Naive B cell (primary cell): ENCODE measurements around the gene ORM1. TPM values are rescaled to one million over a fixed set of nuclear protein-coding genes. Genes with fewer than 3 reads are reported as not detected.

Experiments
- ATAC-seq, 2 donors: fragments of 150-1000 bp; cut with Tn5 transposase; 2 replicates each; pipeline ENCODE4 v1.10.0; 2021; ENCODE audit warnings: low read depth in 2 of 2, mild to moderate bottlenecking in 2 of 2, moderate library complexity in 2 of 2
- DNase-seq: peaks from one replicate; pipeline ENCODE4 v3.0.0; 2022
- H3K27ac Mint-ChIP-seq, 6 donors: one replicate each; pipeline ENCODE4 v1.8.0; 2020 to 2022; ENCODE audit warnings: mild to moderate bottlenecking in 6 of 6, mixed read lengths in 6 of 6, moderate library complexity in 5 of 6, inconsistent platforms in 2 of 6
- H3K27me3 Mint-ChIP-seq, 3 donors: one replicate each; pipeline ENCODE4 v1.8.0; 2021 to 2022; ENCODE audit warnings: mixed read lengths in 3 of 3, mild to moderate bottlenecking in 1 of 3
- H3K36me3 Mint-ChIP-seq, 2 donors: one replicate each; pipeline ENCODE4 v1.8.0; 2020 to 2022; ENCODE audit warnings: mixed read lengths in 2 of 2, inconsistent platforms in 1 of 2, mild to moderate bottlenecking in 1 of 2
- H3K4me1 Mint-ChIP-seq, 3 donors: one replicate each; pipeline ENCODE4 v1.8.0; 2020 to 2022; ENCODE audit warnings: mixed read lengths in 3 of 3, inconsistent platforms in 1 of 3, mild to moderate bottlenecking in 1 of 3, moderate library complexity in 1 of 3
- H3K4me3 Mint-ChIP-seq, 8 donors: one replicate each; pipeline ENCODE4 v1.8.0; 2020 to 2022; ENCODE audit warnings: mild to moderate bottlenecking in 8 of 8, mixed read lengths in 8 of 8, moderate library complexity in 8 of 8, inconsistent platforms in 2 of 8
- H3K9me3 Mint-ChIP-seq, 7 donors: one replicate each; pipeline ENCODE4 v1.8.0; 2020 to 2022; ENCODE audit warnings: mixed read lengths in 7 of 7, mild to moderate bottlenecking in 5 of 7, inconsistent platforms in 2 of 7, moderate library complexity in 1 of 7
- polyA plus RNA-seq, 6 donors: library from polyadenylated mRNA; unstranded; fragments of 300-500 nt; fragmentation: Illumina TruSeq; gene quantifications; one replicate each; pipeline ENCODE4 v1.2.3, GENCODE V29; 2021; ENCODE audit warnings: low read depth in 6 of 6

Gene ORM1
- polyA plus RNA-seq, 6 donors from 2014 or later, result not detected

DNA sequence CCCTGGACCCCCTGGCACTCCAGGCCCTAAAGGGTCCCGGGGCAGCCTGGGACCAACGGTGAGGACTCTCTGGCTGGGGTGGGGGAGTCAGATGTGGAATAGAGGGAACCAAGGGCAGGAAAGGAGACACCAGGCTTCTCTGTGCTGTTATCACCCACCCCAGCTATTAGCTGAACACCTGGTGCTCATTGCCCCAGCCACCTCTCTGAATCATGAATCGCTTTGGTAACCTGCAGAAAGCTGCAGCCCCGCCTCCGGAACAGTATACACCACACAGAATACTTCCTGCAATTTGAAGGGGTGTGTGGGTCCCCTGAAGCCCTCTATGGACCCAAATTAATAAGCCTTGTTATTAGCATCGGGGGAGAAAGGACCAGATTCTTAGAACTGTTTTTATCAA lies 40.4 kb upstream of the ORM1 start:
- ATAC-seq (no peak), DNase-seq (no peak)
- Mint-ChIP-seq H3K4me3 (no peak overlapping the region), H3K4me1 (no peaks in the 10 kb centered on the region), H3K36me3 (no peaks in the 10 kb centered on the region), H3K27ac (no peak overlapping the region), H3K27me3 (peaks cover 0 to 10% (median 5%) of the 10 kb centered on the region in 3 donors), H3K9me3 (peaks cover 0 to 8% (median 0%) of the 10 kb centered on the region in 7 donors)

- Mint-ChIP-seq H3K36me3 (no peaks in the 10 kb centered on the region), H3K9me3 (peaks cover 0 to 6% (median 0%) of the 10 kb centered on the region in 7 donors), H3K27me3 (peaks cover 0 to 10% (median 5%) of the 10 kb centered on the region in 3 donors), H3K4me3 (no peak overlapping the region), H3K27ac (peak overlapping the region in 2 of 6 donors; percentile 33 to 47), H3K4me1 (no peaks in the 10 kb centered on the region)
- no peak for ATAC-seq
- no peak for DNase-seq
Measured at GRCh38 chr9:114282926-114283325, 40.0 kb upstream of the ORM1 start.

DNA sequence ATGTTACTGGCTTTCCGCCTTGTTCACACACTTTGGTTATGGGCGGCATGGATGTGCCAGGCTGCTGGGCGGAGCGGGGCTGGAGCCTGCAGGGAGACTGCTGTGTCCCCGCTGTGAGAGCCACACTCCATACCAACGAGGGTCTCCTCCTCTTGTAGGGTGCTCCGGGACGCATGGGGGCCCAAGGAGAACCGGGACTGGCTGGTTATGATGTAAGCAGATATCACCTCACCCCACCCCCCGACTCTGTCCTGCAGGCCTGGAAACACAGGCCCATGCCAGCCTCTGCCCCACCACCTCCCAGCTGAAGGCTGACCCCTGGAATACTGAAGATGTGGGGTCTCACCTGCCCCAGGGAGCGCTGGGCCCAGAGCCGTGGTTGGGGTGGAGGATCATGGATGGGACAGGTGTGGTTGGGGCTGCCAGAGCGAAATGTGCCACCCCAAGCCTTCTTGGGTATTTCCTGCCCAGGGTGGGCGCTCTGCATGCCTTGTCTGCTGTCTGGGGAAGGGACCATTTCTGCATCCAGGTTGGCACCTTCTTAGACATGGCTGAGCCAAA lies 39.3 kb upstream of the ORM1 start:
- Mint-ChIP-seq H3K4me1 (no peaks in the 10 kb centered on the region), H3K27me3 (peaks cover 0 to 10% (median 5%) of the 10 kb centered on the region in 3 donors), H3K9me3 (no peaks in the 10 kb centered on the region), H3K27ac (peak overlapping the region in 1 of 6 donors; percentile 54), H3K36me3 (no peaks in the 10 kb centered on the region), H3K4me3 (no peak overlapping the region)
- ATAC-seq, result no peak
- no peak for DNase-seq

DNA sequence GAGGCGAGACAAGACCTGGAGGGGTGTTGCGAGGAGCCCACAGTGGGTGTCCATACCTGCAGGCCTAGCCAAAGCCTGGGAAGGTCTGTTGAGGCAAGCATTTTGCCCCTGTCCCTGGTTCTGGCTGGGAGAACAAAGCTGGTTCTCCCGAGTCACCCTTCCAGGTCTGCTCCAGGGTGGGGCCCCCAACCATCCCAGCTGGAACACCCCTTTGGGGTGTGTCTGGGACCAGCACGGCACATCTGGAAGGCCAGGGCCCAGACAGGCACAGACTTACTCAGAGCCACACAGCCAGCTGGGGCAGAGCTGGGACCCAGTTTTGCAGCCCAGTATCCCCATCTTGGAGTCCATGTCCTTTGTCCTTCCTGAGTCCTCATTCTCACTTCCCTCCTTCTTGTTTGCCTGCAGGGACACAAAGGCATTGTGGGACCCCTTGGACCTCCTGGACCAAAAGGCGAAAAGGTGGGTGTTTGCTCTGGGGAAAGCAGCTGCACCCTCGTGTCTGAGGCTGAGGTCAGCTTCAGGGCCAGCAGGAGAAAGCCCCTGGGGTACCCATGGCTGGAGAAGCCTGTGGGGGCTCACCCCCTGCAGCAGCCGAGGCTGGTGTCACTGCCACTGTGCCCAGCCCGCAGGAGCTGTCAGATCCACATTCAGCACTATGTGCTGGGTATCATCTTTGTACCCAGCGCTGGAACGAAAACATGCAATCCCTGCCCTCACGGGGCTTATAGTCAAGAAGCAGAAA lies 38.4 kb upstream of the ORM1 start:
- DNase-seq (no peak), ATAC-seq (no peak)
- Mint-ChIP-seq H3K27me3 (peaks cover 0 to 10% (median 5%) of the 10 kb centered on the region in 3 donors), H3K9me3 (no peaks in the 10 kb centered on the region), H3K4me3 (no peak overlapping the region), H3K36me3 (no peaks in the 10 kb centered on the region), H3K27ac (no peak overlapping the region), H3K4me1 (no peaks in the 10 kb centered on the region)

DNA sequence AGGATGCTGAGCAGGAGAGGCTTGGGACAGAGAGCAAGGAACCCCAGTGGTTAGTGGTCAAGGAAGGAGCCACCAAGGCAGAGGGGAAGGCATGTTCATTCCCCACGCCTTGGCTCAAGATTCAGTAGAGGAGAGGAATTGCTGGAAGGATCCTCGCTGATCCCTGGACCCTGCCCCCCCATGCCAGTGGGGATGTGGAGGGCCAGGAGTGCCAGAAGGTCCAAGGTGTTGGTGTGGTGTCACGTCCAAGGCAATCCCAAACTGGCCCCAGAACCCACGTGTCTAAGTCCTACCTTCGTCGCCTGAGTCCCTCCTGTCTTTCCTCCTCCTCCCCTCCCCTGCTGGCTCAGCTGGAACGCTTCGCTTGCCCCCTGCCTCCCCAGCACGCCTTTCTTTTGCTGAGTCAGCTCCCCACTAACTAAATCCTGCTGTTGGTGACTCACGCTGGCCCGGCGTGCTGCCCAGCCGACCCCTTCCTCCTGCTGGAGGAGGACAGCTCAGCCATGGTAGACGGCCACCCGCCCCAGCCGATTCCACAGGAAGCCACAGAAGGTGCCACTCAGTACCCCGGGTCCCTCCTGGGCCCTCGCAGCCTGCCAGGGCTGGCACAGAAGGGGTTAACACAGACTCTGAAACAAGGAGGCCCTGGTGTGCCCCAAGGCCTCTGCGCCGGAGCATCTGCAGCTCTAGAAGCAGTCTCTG lies 37.6 kb upstream of the ORM1 start:
- no peak overlapping the region for H3K4me3 Mint-ChIP-seq
- no peaks in the 10 kb centered on the region for H3K36me3 Mint-ChIP-seq
- peaks cover 0 to 10% (median 5%) of the 10 kb centered on the region in 3 donors for H3K27me3 Mint-ChIP-seq
- ATAC-seq, result no peak
- H3K4me1 Mint-ChIP-seq, result no peaks in the 10 kb centered on the region
- peak overlapping the region in 1 of 6 donors; percentile 33 for H3K27ac Mint-ChIP-seq
- H3K9me3 Mint-ChIP-seq, result no peaks in the 10 kb centered on the region
- no peak for DNase-seq

DNA sequence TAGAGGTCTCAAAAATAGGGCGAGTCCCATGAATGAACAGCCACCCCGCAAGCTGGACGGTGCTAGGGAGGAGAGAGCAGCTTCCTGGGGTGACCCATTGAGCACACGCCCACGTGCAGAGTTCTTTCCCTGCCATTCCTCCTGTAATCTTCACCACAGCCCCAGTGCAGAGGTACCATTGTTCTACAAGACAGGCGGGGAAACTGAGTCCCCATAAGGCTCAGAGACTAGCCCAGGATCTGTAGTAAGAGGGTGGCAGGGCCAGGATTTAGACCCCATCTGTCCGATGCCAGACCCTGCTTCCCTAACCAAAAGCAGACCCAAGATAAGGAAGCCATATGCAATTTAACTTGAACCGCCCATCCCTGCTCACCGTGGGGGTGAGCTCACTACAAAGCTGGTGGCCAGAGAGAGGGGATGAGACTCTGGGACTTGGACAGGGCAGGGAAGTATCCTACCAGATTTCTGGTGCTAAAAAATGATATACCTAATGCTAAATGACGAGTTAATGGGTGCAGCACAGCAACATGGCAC lies 36.7 kb upstream of the ORM1 start:
- no peaks in the 10 kb centered on the region for H3K36me3 Mint-ChIP-seq
- H3K9me3 Mint-ChIP-seq, result no peaks in the 10 kb centered on the region
- peaks cover 3 to 4% (median 4%) of the 10 kb centered on the region in 3 donors for H3K4me1 Mint-ChIP-seq
- ATAC-seq, result no peak
- no peak overlapping the region for H3K27ac Mint-ChIP-seq
- no peak overlapping the region for H3K4me3 Mint-ChIP-seq
- DNase-seq, result no peak
- peaks cover 0 to 10% (median 8%) of the 10 kb centered on the region in 3 donors for H3K27me3 Mint-ChIP-seq

DNA sequence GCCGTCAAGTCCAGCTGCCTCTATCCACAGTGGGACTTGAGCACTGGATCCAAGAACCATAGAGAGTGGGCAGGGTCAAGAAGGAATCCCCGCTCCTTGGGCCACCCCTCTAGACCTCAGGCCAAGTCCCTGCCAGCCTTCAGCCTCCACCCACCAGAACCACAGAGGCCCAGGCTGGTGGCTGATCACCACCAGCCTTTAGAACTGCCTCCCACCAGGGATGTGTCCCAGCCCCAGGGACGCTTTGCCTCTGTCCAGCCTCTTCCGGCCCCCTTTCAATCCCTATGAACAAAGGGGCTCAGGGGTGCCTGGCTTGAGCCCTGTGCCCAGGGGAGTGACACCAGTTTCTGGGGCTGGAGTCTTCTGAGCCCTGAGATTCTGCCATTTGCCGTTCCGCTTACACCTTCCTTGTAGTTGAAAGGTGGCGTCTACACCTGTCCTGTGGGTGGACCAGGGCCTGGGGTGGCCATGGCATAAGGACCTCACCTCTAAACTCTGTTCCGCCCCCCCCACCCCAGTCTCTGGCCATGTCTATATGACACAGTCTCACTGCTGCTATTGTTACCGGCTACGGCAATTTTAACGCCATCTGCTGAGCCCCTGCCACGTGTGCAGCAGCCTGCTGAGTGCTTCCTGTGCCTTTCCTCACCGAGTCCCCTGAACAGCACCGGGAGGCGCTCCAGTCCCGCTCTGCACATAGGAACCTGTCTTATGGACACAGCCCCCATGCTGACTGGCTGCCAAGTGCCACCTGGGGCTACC lies 35.7 kb upstream of the ORM1 start:
- H3K27ac Mint-ChIP-seq, result no peak overlapping the region

GRCh38 chr9:114287763-114288192 lies 35.1 kb upstream of the ORM1 start:
- DNase-seq, result no peak
- H3K27ac Mint-ChIP-seq, result peak overlapping the region in 1 of 6 donors; percentile 65
- ATAC-seq, result no peak
- H3K4me1 Mint-ChIP-seq, result peaks cover 4 to 5% (median 4%) of the 10 kb centered on the region in 3 donors
- peaks cover 0 to 2% (median 0%) of the 10 kb centered on the region in 7 donors for H3K9me3 Mint-ChIP-seq
- no peaks in the 10 kb centered on the region for H3K36me3 Mint-ChIP-seq
- H3K4me3 Mint-ChIP-seq, result no peak overlapping the region
- peaks cover 0 to 13% (median 11%) of the 10 kb centered on the region in 3 donors for H3K27me3 Mint-ChIP-seq

More for the DNA sequence above, 35.7 kb upstream of the ORM1 start:
- ATAC-seq, result no peak
- Mint-ChIP-seq H3K4me1 (peaks cover 4 to 5% (median 4%) of the 10 kb centered on the region in 3 donors), H3K4me3 (no peak overlapping the region), H3K27me3 (peaks cover 0 to 10% (median 10%) of the 10 kb centered on the region in 3 donors), H3K36me3 (no peaks in the 10 kb centered on the region), H3K9me3 (no peaks in the 10 kb centered on the region)
- no peak for DNase-seq

GRCh38 chr9:114288193-114289091 lies 34.5 kb upstream of the ORM1 start:
- Mint-ChIP-seq H3K27ac (peak overlapping the region in 1 of 6 donors; percentile 65), H3K4me1 (peaks cover 4 to 5% (median 4%) of the 10 kb centered on the region in 3 donors), H3K9me3 (peaks cover 0 to 3% (median 0%) of the 10 kb centered on the region in 7 donors), H3K27me3 (peaks cover 0 to 17% (median 13%) of the 10 kb centered on the region in 3 donors), H3K4me3 (no peak overlapping the region), H3K36me3 (no peaks in the 10 kb centered on the region)
- ATAC-seq, result no peak
- no peak for DNase-seq

GRCh38 chr9:114289106-114289505 lies 33.8 kb upstream of the ORM1 start:
- H3K9me3 Mint-ChIP-seq, result peaks cover 0 to 3% (median 0%) of the 10 kb centered on the region in 7 donors
- ATAC-seq (no peak), DNase-seq (no peak)
- H3K27ac Mint-ChIP-seq, result peak overlapping the region in 1 of 6 donors; percentile 65
- H3K36me3 Mint-ChIP-seq, result no peaks in the 10 kb centered on the region
- H3K4me1 Mint-ChIP-seq, result peaks cover 4 to 5% (median 4%) of the 10 kb centered on the region in 3 donors
- no peak overlapping the region for H3K4me3 Mint-ChIP-seq
- peaks cover 0 to 19% (median 13%) of the 10 kb centered on the region in 3 donors for H3K27me3 Mint-ChIP-seq

GRCh38 chr9:114289571-114290481 lies 33.1 kb upstream of the ORM1 start:
- H3K9me3 Mint-ChIP-seq, result peaks cover 0 to 9% (median 6%) of the 10 kb centered on the region in 7 donors
- no peak overlapping the region for H3K27ac Mint-ChIP-seq
- peaks cover 0 to 19% (median 13%) of the 10 kb centered on the region in 3 donors for H3K27me3 Mint-ChIP-seq
- H3K4me1 Mint-ChIP-seq, result peaks cover 4 to 5% (median 4%) of the 10 kb centered on the region in 3 donors
- DNase-seq, result no peak
- no peak overlapping the region for H3K4me3 Mint-ChIP-seq
- H3K36me3 Mint-ChIP-seq, result peaks cover 0 to 4% of the 10 kb centered on the region in 2 donors
- no peak for ATAC-seq
